Activated CD4-positive, alpha-beta T cell treated with anti-CD3 and anti-CD28 coated beads, Interleukin-2, amount 50 U/mL, for 4 hours (primary cell): Measurements from ENCODE around the gene TMEM44.
"Not testable (repeated sequence)": the region's sequence is repeated elsewhere in the genome, so short reads cannot be mapped to it uniquely, and the experiment has no call there.

Source experiments
- DNase-seq, 2 experiments: peaks; one replicate each; pipeline ENCODE4 v3.0.0-alpha.2; 2020

TMEM44 gene

GRCh38 chr3:194640829-194641228 lies 7.6 kb upstream of the TMEM44 start:
- DNase-seq: peak; percentile 34 to 41

DNA sequence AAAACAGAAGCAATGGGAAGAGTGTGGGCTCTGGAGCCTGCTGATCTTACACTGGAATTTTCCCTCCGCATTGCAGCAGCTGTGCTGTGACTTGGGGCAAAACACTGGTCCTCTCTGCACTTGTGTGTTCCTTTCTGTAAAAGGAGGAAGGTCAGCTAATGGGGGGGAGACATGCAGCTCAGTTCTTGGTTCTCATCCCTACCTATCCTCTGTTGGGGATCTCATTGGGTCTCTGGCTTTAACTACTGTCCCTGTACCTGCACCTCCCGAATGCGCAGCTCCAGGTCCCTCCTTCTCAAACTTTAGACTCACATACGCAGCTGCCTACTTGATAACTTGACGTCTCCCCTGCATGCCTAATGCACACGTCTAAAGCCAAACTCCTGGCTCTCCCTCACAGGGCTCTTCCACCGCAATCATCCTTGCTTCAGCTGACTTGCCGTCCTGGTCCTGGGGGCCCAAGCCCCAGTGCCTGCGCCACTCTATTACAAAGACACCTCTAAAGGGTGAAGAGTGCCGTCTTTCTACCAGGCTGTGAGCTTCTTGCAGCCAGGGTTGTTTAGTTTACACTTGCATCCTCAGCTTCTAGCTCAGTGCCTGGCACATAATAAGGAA lies 5.9 kb upstream of the TMEM44 start:
- DNase-seq: no peak

- no peak for DNase-seq
These were observed 4.6 kb upstream of the TMEM44 start for GRCh38 chr3:194637541-194638400.

DNA sequence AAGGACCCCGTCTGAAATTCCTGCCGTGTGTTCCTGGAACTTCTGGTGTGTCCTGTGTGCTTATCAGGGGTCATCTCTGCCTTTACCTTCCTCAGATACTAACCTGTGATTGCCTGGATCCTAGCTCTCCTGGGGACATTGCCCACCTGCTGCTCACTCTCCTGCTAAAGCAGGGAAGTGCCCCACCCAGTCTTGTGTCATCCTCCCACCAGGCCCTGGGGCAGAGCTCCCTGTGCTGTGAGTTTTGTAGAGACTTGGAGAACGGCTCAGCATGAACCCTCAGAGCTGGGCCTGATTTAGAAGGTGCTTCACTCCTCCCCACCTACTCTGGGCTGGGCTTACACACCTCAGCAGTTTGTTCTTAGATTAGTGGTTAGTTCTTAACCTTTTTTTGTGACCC lies 3.8 kb upstream of the TMEM44 start:
- DNase-seq: no peak

- DNase-seq: no peak
These were observed 340 bp downstream of the TMEM44 start for GRCh38 chr3:194632809-194633348.

DNA sequence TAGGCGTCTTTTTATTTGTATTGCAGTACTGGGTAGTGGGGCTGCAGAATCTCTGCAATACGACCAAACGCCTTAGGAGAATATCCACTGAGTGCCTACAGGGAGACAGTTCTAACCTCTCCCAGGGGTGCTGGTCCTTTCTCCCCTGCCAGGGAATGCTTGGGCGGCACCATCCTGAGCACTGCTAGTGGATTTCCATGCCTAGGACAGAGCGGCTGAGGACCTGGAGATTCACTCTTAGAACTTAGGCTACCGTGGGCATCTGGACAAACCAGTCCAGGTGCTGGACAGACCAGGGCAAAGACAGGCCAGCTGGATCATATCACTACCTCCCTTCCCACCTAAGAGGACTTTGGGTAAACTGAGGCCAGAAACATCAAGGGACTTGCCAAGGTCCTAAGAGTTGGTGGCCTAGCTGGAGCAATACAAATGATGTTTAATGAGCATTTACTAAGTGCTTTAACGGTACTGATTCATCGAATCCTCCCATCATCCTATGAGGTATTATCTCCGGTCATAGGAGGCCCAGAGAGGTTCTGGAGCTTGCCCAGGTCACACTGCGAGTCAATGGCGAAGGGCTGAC lies 902 bp downstream of the TMEM44 start:
- DNase-seq: no peak

- DNase-seq: no peak
These were observed 1.5 kb downstream of the TMEM44 start for GRCh38 chr3:194631696-194632095.

DNA sequence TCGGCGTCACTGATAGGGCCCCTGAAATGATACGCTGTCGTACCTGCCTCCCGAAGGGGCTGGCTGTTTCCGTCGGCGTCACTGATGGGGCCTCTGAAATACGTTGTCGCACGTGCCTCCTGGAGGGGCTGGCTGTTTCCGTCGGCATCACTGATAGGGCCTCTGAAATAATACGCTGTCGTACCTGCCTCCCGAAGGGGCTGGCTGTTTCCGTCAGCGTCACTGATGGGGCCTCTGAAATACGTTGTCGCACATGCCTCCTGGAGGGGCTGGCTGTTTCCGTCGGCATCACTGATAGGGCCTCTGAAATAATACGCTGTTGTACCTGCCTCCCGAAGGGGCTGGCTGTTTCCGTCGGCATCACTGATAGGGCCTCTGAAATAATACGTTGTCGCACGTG lies 2.5 kb downstream of the TMEM44 start:
- DNase-seq: not testable (repeated sequence)

- no peak for DNase-seq
These were observed 8.3 kb downstream of the TMEM44 start for GRCh38 chr3:194624956-194625355.

- DNase-seq: no peak
These were observed 9.5 kb downstream of the TMEM44 start for GRCh38 chr3:194623449-194624290.

GRCh38 chr3:194622621-194623340 lies 10.4 kb downstream of the TMEM44 start:
- no peak for DNase-seq

- DNase-seq: no peak
These were observed 11.3 kb downstream of the TMEM44 start for GRCh38 chr3:194621947-194622346.

DNA sequence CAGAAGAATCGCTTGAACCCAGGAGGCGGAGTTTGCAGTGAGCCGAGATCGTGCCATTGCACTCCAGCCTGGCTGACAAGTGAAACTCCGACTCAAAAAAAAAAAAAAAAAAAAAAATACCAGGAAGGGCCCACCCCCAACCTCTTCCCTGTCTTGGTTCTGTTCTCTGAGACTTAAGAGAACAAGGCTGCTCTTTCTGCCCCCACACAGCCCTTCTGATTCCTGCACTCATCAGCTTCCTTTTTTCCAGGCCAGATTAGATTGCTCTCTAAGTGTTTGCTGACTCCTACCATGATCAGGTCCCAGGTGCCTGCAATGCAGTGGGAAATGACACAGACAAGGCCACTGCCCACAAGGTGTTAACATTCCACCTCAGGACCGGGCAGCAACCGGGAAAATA lies 13.0 kb downstream of the TMEM44 start:
- DNase-seq: no peak

DNA sequence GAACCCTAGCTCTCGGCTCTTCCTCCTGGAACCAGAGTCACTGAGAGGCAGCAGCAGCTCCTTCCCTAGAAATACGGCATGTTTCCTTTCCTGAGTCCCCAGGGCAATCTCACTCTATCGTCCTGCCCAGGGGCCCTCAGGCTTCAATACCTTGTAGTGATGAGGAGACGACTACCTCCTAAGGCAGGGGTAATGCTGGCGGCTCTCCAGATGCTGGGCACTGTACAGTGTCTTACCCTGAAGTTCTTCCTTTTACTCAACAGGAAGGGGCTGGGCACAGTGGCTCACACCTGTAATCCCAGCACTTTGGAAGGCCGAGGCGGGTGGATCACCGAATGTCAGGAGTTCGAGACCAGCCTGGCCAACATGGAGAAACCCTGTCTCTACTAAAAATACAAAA lies 13.5 kb downstream of the TMEM44 start:
- DNase-seq: no peak

GRCh38 chr3:194618858-194619608 lies 14.2 kb downstream of the TMEM44 start:
- no peak for DNase-seq

DNA sequence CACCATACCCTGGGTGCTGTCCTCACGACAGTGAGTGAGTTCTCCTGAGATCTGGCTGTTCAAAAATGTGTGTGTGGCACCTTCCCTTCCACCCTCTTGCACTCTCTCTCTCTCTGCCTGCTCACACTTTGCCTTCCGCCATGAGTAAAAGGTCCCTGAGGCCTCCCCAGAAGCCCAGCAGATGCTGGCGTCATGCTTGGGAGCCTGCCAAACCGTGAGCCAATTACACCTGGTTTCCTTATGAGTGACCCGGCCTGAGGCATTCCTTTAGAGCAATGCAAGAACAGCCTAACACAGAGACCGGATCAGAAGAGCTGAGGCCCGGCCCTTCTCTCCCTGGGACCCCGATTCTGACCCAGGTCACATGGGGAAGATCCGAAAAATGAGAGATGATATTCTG lies 15.4 kb downstream of the TMEM44 start:
- no peak for DNase-seq

DNA sequence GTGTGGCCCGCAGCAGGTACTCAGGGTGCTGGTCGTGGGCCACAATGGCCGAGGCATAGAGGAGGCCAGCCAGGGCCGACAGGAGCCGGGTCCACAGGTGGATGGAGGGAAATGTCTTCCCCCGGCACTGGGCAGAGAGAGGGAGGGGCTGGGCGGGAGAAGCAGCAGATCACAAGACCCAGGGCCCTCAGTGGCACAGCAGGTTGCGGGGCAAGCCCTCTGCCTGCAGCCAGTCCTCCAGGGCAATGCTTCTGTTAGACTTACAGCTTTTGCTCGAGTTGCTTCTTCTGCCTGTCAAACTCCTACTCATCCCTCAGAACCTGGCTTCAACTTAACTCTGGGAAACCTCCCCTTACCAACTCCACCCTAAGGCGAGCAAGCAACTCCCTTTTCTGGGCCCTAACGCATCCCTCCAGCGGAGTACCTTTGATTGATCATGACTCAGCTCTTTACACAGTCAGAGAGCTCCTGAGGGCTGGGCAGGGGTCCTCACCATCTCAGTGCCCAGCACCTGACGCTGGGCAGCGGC lies 16.0 kb downstream of the TMEM44 start:
- no peak for DNase-seq

DNA sequence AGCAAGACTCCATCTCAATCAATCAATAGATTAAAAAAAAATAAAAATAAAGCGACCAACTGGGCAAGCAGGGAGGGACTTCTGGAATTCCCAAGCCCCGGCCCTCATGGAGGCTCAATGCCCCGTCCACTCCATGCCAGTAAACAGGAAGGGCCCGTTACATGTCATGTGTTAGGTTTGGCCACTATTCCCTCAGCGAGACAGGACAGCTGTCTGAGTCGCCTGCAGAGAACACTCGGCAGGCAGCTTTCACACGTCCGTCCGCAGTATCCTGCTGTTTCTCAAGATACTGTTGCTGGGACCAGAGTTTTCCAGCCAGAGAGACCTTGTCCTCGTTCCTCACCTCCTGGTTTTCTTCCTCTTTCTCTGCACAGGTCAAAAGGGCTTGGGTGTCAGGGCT lies 18.0 kb downstream of the TMEM44 start:
- DNase-seq: no peak

- no peak for DNase-seq
These were observed 21.0 kb downstream of the TMEM44 start for GRCh38 chr3:194612221-194612620.

DNA sequence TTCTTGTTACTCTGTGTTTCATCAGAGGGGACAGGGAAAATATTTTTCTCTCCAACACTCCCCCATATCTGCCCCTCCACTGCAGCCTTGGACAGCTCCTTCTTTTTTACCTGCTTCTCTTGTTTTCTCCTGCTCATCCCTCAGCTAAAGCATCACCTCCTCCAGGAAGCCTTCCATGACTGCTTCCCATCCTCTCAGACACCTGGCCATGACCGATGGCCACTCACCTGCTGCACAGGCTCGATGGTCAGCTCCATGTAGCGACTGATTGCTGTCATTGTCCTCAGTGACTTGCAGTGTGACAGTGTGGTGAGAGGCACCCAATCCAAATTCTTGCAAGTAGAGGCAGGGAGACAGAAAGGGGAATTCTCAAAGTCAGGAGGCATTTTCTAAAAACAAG lies 22.5 kb downstream of the TMEM44 start:
- no peak for DNase-seq

GRCh38 chr3:194609601-194610000 lies 23.6 kb downstream of the TMEM44 start:
- no peak for DNase-seq
